HG03439 (cell line): Measurements from ENCODE around the gene PTPRM.

ENCODE experiments used
- ATAC-seq: cut with Tn5 transposase; IDR thresholded peaks from one replicate; pipeline ENCODE4 v1.9.1; 2021; ENCODE audit warnings: mild to moderate bottlenecking, moderate library complexity; ENCODE audit not compliant: unreplicated experiment

The PTPRM gene

DNA sequence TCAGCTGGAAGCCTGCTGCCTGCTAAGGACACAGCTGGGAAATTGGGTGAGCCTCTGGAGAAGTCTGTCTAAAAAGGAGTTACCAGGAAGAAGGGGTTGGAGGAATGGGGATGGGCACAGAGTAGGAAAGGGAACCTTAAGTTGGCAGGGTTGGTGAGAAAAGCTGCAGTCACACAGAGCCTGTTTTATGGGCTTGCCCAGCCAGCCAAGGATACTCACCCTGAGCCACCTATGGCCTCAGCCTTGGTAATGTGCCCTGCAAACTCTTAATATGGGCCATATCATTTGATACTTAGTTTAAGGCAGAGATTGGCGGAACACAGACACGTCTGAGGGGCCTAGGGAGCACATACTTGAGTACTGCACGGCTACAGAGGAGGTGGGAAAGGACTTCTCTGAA is 623.9 kb downstream of the PTPRM start:
- no peak for ATAC-seq

DNA sequence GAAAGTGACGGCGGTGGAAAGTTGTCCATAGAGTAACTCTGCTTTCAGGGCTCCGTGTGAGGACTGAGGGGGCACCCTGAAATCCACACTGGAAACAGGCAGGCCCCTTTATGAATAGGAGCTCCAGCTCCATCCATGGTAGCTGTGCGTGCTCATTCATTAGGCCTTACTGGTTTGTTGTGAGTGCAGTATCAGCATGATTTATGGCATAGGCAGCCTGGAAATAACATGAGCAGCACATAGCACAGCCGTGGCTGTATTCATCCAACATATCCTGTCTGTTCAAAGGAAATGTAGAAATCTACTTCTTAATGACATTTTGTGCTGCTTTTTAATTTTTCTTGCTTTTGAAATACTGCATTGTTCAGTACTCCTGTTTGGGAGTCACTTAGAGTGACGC is 627.3 kb downstream of the PTPRM start:
- ATAC-seq: no peak

DNA sequence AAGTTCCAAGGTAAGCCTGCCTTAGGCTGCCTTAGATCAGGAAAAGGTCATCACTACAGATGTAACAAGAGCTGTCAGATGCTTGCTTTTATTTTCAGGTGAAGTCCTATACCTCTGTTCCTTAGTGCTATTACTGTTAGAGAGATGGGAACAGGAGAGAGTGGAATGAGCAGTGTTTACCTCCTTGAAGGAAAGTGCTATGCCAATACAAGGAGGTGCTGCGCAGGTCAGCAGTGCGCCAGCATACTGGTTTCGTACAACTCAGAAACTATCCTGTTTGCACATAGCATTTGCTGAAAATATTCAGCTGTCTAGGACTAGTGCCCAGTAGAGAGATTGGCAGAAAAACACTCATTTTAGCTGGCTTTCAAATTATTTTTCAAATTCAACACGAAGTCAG is 629.1 kb downstream of the PTPRM start:
- ATAC-seq: no peak

DNA sequence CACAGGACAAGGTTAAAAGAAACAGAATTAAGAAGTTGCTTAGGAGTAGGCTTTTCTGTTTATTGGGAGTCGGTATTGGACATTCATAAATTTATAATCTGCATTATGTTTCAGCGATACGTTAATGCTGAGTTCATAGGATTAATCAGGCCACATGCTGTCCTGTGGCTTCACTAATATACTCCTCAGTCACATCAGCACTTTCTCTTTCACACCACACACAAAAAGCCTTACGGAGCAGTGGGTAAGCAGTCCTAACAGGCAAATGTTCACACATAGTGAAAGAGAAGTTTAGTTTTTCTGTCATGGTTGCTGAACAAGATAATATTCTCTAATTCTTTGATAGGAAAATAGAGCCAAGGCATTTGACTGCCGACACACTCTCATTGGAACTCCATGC is 630.4 kb downstream of the PTPRM start:
- no peak for ATAC-seq

DNA sequence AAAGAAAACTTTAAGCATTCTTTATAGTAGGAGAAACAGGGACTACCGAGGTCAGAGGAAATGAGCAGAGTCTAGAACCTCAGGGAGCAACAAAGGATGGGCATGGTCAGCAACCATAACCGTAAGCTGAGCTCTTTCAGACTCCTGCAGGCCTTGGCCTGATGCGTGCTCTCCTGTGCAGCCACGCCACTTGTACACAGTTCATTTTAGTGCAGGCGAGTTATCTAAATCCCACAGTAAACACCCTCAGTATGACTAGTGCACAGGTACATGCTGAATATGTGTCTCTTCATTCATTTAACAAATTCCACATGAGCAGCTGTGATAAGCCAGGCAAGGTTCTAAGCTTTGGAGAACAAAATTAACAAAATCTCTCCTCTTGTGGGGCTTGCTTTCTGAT is 640.9 kb downstream of the PTPRM start:
- ATAC-seq: no peak

DNA sequence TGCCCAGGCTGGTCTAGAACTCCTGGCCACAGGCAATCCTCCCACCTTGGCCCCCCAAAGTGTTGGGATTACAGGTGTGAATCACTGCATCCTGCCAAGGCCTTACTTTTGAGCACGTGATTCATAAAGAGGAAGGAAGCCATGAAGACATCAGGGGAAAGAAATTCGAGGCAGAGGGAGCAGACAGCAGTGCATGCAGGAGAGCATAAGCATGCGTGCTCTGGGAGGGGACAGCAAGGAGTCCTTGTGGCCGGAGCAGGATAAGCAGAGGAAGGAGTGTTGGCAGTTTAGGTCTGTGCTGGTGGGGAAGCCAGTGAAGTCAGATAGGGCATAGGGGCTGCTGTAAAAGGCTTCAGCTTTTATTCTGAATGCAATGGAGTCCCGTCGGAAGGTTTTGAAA is 641.6 kb downstream of the PTPRM start:
- ATAC-seq: no peak

DNA sequence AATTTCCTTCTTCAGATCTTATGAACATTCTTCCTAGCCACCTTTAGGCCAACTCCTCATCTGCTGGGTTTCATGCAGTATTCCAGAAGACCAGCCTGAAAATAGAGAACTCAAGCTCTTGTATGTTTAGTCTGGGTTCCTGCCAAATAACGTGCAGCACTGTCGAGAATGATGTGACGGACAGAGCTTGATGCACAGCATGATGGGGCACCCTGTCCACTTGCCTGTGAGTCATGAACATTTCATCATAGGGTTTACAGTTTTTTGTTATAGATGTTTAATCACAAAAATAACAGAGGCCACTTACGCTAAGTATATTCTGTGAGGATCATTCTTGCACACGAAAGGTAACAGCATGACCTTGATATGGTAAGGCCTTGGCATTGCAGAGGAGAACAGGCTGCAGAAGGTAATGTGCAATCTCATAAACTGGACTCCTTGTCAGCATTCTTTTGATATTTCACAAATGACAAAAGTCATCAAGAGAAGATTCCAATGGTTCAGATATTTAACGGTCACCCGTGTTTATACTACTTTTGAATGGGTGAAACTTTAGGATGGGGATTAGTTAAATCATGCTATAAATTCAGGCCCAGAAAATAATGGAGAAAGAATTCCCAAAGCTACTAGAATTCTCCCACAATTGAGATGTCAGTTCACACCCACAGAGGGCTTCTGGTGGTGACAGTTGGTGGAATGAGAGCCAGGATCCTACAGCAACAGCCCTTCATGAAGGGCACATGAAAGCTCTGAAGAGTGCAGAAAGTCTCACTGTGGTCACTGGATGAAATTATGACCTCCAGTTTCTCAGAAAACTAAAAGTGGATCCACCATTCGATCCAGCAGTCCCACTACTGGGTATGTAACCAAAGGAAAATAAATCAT is 646.0 kb downstream of the PTPRM start:
- ATAC-seq: no peak

DNA sequence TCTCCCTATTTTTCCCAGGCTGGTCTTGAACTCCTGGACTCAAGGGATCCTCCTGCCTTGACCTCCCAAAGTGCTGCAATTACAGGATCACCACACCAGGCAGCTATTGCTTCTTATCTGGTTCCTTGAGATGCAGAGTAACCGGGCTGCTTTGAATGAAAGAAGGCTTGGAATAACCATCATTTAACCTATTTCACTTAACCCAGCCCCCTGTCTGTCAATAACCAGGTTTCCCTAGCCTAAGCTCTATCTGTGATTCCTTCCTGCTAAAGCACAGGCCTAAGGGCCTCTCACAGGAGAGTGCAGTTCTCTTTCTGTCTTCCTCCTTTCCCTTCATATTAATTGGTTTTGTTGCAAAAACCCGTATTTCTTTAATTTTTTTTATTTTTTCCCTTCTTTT is 648.6 kb downstream of the PTPRM start:
- ATAC-seq: no peak

DNA sequence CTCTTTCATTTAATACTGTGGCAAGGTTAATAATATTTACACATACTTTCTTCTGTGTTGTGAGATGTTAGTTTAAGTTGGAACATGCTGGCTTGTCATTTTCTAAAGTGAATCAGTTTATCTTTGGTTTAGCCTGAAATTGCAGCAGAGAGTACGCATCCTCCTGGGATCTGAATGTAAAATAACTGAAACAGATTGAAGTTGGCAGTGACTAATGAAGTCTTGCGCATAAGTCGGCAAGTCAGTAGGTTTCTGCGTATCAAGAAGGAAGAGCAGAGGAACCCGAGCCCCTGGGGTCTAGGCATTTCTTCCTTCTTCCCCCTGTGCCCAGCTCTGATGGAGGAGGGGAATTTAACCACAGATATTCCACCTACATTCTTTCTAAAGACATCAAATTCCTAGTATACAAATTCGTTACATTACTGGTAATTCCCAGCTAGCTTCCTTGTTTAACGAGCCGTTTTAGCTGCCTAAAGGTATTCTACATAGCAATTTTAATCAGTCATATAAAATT is 650.0 kb downstream of the PTPRM start:
- ATAC-seq: no peak

DNA sequence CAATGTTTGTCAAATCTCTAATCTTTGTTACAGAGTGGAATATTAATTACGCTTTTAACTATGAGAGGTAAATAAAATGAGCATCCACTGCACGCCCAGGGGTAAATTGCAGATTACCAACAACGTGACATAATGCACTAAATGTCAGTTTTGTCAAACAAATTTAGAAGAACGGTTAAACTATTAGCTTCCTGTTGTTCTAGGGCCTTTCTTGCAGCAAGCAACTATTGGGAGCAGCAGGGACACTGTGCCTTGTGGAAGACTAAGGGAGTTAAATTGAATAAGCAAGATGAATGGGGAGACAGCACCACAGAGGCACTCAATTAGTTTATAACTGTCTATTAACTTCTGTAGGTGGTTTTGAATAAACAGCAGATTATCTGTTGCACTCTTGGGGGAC is 651.1 kb downstream of the PTPRM start:
- no peak for ATAC-seq

DNA sequence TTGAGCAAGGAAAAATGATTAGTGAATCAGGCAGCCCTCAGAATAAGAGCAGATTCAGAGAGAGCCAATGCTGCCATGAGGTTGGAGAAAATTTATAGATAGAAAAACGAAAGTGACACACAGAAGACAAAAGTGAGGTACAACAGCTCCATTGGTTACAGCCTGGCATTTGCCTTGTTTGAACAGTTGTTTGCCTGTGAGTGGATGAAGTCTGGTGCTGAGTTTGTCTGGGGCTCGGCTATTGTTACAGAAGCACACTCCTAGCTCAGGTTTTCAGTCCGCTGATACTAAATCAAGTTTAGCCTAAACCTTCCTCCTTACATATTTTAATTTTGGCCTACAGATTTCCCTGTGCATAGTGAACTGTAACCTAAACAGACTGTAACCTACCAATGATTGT is 654.3 kb downstream of the PTPRM start:
- no peak for ATAC-seq

DNA sequence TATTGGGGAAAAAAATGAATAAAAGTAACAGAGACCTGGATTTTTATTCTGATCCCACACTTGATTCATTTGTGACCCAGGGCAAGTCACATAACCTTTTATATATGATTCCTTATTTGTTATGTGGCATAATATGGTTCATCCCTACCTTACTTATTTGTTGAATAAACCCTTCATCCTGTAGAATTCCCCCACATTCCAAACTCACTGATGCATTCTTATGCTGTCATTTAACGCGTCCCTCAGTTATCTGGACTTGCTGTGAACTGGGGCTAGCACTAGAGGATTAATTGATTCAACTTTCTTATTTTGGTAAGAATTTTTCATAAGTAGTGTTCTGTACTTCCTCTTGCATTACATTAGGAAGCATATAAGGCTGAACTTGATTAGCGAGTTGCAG is 657.5 kb downstream of the PTPRM start:
- ATAC-seq: no peak

DNA sequence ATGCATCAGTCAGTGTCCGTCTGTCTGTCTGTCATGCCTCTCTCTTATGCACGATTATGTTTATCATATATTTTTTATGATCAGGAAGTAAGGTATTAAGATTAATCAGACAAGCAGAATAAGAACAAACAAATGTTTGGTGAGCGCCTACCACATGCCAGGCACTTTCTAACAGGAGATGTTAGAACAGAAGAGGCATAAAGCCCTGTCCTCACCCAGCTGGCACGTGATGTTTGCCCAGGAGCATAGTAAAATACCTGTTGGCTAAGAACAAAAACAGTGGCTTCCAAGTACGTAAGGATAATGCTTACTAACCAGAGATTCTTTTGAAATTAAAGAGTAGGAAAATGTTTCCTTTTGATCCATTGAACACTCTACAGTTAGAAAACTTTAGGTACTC is 661.9 kb downstream of the PTPRM start:
- ATAC-seq: no peak

DNA sequence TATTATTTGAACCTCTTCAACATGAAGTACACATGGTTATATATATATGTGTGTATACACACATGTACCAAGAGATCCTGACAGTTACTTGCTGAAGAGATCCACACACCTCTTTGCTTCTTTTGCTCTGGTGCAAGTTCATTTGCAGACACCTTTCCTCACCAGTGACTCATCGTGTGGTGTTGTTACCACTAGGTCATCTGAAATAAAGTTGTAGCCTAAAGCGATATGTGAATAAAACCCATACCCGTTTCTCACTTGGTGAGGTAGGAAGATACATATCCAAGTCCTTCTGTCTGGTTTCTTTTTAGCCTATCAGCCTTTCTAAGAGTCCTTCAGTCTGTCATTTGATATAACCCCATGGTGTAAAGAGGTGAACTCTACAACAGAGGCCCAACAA is 662.7 kb downstream of the PTPRM start:
- ATAC-seq: no peak

DNA sequence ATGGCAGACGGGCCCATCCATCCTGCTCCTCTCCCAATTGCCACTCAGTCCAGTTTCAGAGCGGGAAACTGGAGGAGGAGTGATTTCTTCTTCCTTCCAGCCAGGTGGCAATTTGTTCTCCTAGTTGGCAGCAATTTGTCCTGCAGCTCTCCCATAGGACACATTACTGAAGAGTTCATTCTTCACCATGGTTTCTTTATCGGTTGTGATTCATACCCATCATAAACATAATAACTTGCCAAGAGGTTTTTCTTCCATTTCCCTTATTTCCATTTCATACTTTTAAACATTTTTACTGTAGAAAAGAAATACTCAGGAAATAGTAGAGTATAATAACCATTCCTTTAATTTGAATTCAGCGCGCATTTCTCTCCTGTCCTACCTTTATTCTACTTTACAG is 664.2 kb downstream of the PTPRM start:
- ATAC-seq: no peak

DNA sequence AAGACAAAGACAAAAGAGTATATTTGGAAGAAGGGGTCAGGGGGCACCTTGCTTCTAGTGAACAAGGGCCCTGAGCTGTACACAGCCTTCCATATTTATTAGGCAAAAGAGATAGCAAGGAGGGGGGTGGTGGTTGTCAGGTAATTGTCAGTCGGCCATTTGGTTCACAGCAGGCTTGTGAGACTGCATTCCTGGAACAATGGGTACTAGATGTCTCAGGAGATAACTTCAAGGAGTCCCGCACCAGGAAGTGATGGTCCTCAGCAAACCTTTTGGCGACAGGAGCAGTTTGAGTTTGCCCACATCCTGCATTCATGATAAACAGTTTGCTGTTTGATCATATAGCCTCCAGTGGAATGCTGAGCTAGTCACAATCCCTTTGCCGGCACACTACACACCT is 665.7 kb downstream of the PTPRM start:
- no peak for ATAC-seq

DNA sequence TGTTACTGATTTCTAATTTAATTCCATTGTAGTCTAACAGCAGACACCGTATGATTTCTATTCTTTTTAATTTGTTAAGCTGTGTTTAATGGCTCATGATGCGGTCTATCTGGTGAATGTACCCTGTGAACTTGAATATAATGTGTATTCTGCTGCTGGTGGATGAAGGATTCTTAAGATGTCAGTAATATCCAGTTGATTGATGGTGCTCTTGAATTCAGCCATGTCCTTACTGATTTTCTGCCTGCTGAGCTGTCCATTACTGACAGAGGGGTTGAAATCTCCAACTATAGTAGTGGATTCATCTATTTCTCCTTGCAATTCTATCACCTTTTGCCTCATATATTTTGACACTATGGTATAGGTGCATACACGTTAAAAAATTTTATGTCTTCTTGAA is 668.8 kb downstream of the PTPRM start:
- ATAC-seq: no peak

DNA sequence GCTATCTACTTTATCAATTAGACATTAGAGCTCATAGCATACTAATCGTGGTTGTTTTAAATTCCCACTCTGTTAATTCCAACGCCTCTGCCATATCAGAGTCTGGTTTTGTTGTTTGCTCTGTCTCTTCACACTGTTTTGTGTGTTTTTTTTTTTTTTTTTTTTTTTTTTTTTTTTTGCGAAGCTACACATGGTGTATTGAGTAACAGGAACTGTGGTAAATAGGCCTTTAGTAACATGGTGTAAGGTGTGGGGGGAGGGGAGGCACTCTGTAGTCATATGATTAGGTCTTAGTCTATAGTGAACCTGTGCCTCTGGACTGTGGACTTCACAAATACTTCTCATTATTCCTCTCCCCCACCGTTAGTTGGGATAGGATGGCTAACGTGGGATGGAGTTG is 671.4 kb downstream of the PTPRM start:
- ATAC-seq: no peak

DNA sequence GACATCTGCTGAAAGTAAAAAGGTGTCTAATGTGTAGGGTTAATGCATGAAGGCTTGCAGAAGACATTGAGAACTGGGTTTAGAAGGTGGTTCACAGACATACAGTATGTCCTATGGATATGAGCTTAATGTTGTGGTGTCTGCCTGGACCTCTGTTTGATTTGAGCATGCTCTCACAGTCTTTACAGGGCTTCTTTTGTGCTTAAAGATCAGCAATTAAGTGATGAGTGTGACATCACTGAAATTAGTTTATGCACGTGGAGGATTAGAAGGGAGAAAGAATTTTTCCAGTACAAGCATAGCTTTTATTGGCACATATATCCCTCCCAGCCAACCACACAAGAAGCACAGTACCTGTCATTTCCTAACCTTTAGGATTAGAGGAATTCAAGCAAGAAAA is 674.6 kb downstream of the PTPRM start:
- no peak for ATAC-seq

DNA sequence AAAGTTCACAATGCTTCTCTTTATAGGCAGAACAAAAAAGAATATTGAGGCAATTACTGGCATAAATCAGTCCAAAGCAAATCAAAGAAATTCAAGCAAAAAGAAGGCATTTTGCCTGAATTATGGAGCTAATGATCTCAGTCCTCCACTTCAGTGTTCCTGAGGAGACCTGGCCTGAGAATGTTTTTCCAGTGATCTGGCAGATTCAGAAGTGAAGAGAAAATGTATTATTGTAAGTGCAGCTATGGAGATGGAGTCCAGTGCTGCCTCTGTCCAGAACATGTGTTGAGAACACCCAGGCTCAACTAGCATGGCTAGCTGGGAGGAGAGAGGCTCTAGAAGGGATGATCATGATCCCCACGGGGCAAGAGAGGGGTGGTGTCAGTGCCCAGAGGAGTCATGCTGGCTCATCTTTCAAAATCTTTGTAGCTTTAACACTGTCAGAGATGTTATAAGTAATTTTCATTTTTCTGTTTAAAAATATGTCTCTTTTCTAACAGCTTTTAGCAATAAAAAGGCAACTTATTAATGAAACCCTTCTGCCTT is 675.1 kb downstream of the PTPRM start:
- ATAC-seq: no peak

DNA sequence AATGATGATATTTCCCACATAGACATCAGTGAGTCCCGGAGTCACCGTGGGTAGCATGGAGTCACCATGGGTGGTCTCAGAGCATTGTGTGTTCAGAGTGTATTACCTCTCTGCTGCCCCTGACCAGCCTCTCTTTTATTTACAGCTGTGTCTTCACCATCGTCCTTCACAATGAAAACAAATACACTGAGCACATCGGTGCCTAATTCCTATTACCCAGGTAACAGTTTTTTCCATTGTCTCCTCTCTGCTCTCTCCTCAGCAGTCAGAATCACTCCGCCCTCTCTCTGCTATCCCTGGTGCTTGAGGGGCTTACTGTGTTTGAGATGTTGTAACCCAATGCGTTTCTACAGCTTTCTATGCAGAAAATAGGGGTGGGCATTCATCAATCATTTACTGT is 680.6 kb downstream of the PTPRM start:
- ATAC-seq: no peak

DNA sequence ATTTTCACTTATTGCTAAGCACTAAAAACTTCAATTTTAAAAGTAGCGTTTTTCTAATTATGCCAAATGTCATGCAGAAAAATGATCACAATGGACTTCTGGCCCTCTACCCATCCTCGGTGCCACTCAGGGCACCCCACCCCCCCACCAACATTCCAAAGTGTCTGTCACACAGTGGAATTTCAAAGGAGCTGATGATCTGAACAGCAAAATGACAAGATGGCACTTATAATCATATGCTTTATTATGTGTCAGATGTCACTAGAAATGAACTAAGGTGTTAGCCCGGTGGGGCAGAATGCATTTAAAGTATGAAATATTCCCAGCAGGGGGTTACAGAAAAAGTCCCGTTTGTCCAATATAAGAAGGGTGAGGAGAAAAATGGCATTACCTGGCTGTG is 681.5 kb downstream of the PTPRM start:
- ATAC-seq: no peak

DNA sequence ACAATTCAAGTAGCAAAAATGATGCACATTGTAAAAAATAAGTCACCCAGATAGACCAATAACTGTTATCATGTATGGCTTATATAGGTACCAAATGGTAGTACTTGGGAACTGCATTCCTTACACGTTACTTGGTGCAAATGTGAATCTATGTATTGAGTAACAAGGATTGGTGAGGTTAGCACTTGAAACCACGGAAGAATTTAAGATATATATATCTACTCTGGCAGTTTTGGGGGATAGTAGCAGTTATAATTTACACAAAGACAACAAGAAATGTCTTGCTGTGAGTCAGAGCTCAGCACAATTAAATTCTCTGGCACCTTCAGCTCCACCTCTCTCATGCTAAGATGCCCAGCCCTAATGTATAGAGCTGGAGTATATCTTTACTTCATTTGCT is 682.7 kb downstream of the PTPRM start:
- no peak for ATAC-seq
